B cell (primary cell): Measurements from ENCODE around the gene DZIP1L. TPM values are rescaled to one million over a fixed set of nuclear protein-coding genes. Genes with fewer than 3 reads are reported as not detected.
"Not testable (repeated sequence)": the region's sequence is repeated elsewhere in the genome, so short reads cannot be mapped to it uniquely, and the experiment has no call there.

Source experiments
- ATAC-seq: fragments of 200-7000 bp; cut with Tn5 transposase; one replicate; pipeline ENCODE4 v1.10.0; 2021; ENCODE audit warnings: low read depth, mild to moderate bottlenecking, moderate number of reproducible peaks, moderate library complexity
- CTCF ChIA-PET: fragments of 350-600 bp; sonication (Branson Sonifier 250); formaldehyde crosslinking; loops from one replicate; lab custom pipeline; 2021; ENCODE audit warnings: antibody characterized with exemption, inconsistent platforms; lab: Charles Lee
- POLR2A ChIA-PET: fragments of 350-600 bp; sonication (Branson Sonifier 250); formaldehyde crosslinking; loops from one replicate; lab custom pipeline; 2021; ENCODE audit warnings: antibody characterized with exemption; lab: Charles Lee
- DNase-seq: peaks from one replicate; pipeline ENCODE4 v3.0.0; 2013
- H2AFZ ChIP-seq: 2 replicates; pipeline ENCODE4 v1.6.1; 2012; ENCODE audit warnings: mild to moderate bottlenecking, low read depth, low read length; ENCODE audit not compliant: insufficient read depth, poor library complexity, severe bottlenecking
- H3K27ac ChIP-seq, 2 donors: 1 replicate in 1 of 2; 2 replicates in 1 of 2; pipeline ENCODE4 v1.5.1; 2012 to 2013; ENCODE audit warnings: low read length in 2 of 2, mild to moderate bottlenecking in 2 of 2, moderate library complexity in 1 of 2
- H3K27me3 ChIP-seq, 4 experiments: fragments of 200-600 bp in 1 of 4; sonication (generic) in 1 of 4; replicated peaks in 1 of 4; 1 replicate in 2 of 4; 2 replicates in 2 of 4; pipeline versions ENCODE4 v1.6.1 to v1.7.0; 2013 to 2016; ENCODE audit warnings: low read length in 3 of 4, mild to moderate bottlenecking in 2 of 4, mixed read lengths in 1 of 4, moderate library complexity in 1 of 4; ENCODE audit not compliant: insufficient read depth in 4 of 4, control insufficient read depth in 3 of 4; ENCODE audit errors: control extremely low read depth in 1 of 4
- H3K36me3 ChIP-seq, 2 experiments: replicated peaks in 1 of 2; 1 replicate in 1 of 2; 2 replicates in 1 of 2; pipeline versions ENCODE4 v1.6.1 to v1.7.1; 2013; ENCODE audit warnings: low read length in 1 of 2; ENCODE audit not compliant: insufficient read depth in 2 of 2, control insufficient read depth in 1 of 2; ENCODE audit errors: control extremely low read depth in 1 of 2, extremely low read depth in 1 of 2
- H3K4me1 ChIP-seq, 2 donors: fragments of 200-600 bp in 1 of 2; sonication (generic) in 1 of 2; 1 replicate in 1 of 2; 2 replicates in 1 of 2; pipeline versions ENCODE4 v1.5.1 to v1.6.1; 2013 to 2017; ENCODE audit warnings: low read length in 2 of 2; ENCODE audit not compliant: control insufficient read depth in 2 of 2, insufficient read depth in 2 of 2
- H3K4me2 ChIP-seq: replicated peaks from 2 replicates; pipeline ENCODE3; 2012; ENCODE audit warnings: mild to moderate bottlenecking, low read depth, low read length; ENCODE audit not compliant: poor library complexity, severe bottlenecking
- H3K4me3 ChIP-seq, 5 experiments: fragments of 200-600 bp in 1 of 5; sonication (generic) in 1 of 5; 1 replicate in 3 of 5; 2 replicates in 2 of 5; pipeline versions ENCODE4 v1.5.1 to v1.7.0; 2011 to 2016; ENCODE audit warnings: low read length in 4 of 5, mild to moderate bottlenecking in 4 of 5, low read depth in 2 of 5, control low read depth in 1 of 5, moderate library complexity in 1 of 5; ENCODE audit not compliant: insufficient read depth in 1 of 5; ENCODE audit errors: control extremely low read depth in 1 of 5, extremely low read depth in 1 of 5
- H3K79me2 ChIP-seq: fragments of 200-600 bp; sonication (generic); one replicate; pipeline ENCODE4 v1.6.0; 2016; ENCODE audit warnings: low read length; ENCODE audit not compliant: control insufficient read depth, insufficient read depth
- H3K9ac ChIP-seq: fragments of 200-600 bp; sonication (generic); 2 replicates; pipeline ENCODE4 v1.6.1; 2017; ENCODE audit warnings: mild to moderate bottlenecking, low read length, moderate library complexity
- H3K9me3 ChIP-seq, 3 donors: one replicate each; pipeline versions ENCODE4 v1.6.1 to v1.7.1; 2013; ENCODE audit warnings: low read length in 2 of 3; ENCODE audit not compliant: control insufficient read depth in 2 of 3, insufficient read depth in 1 of 3; ENCODE audit errors: control extremely low read depth in 1 of 3
- H4K20me1 ChIP-seq: 2 replicates; pipeline ENCODE4 v1.6.0; 2012; ENCODE audit warnings: mild to moderate bottlenecking, low read length; ENCODE audit not compliant: insufficient read depth, control insufficient read depth, poor library complexity, severe bottlenecking
- H3K27ac Mint-ChIP-seq: one replicate; pipeline ENCODE4 v1.8.0; 2021; ENCODE audit warnings: mixed read lengths
- H3K27me3 Mint-ChIP-seq: one replicate; pipeline ENCODE4 v1.8.0; 2021; ENCODE audit warnings: mixed read lengths
- H3K4me1 Mint-ChIP-seq: one replicate; pipeline ENCODE4 v1.8.0; 2021; ENCODE audit warnings: mixed read lengths
- H3K4me3 Mint-ChIP-seq: one replicate; pipeline ENCODE4 v1.8.0; 2021; ENCODE audit warnings: mixed read lengths
- H3K9me3 Mint-ChIP-seq: one replicate; pipeline ENCODE4 v1.8.0; 2022; ENCODE audit warnings: mixed read lengths; ENCODE audit not compliant: insufficient read depth
- CTCF ChIP-seq: fragments of 200-600 bp; IDR thresholded peaks from one replicate; pipeline ENCODE4 v1.8.0; 2022; ENCODE audit warnings: antibody characterized with exemption, mild to moderate bottlenecking
- EZH2 ChIP-seq: IDR thresholded peaks from 2 replicates; pipeline ENCODE4 v1.6.1; 2012; ENCODE audit warnings: borderline replicate concordance, low read depth, mild to moderate bottlenecking, moderate library complexity, low read length; ENCODE audit not compliant: insufficient read depth, poor library complexity, severe bottlenecking
- WGBS: methylation state at CpG from one replicate; pipeline ENCODE4 v1.1.5; 2013; ENCODE audit warnings: missing lambda C conversion rate; ENCODE audit not compliant: insufficient coverage; 5-methylcytosine and 5-hydroxymethylcytosine counted together
- intact Hi-C: fragments of 100-400 bp; cut with micrococcal nuclease; formaldehyde crosslinking; loops from one replicate; pipeline ENCODE4 v1.10.0; 2022
- polyA plus RNA-seq: library from polyadenylated mRNA; depleted of rRNA; stranded (reverse); fragments of >200 nt; gene quantifications from 2 replicates; pipeline ENCODE4 v1.2.3, GENCODE V29; 2012
- total RNA-seq, 2 donors: library from RNA; stranded (reverse); fragments of 120-200 nt in 1 of 2; gene quantifications; 1 replicate in 1 of 2; 2 replicates in 1 of 2; pipeline versions ENCODE4 v1.2.3 to v1.2.4, GENCODE V29; 2013 to 2022

The DZIP1L gene
- total and polyA plus RNA-seq, 2 donors (not counting 1 experiment from before 2014, with no cell fraction given) = not detected

GRCh38 chr3:138154534-138154933 lies 39.1 kb upstream of the DZIP1L start:
- intact Hi-C loops = no loop called here
- H3K4me3 ChIP-seq = no peak overlapping the region
- no peak overlapping the region for H3K9ac ChIP-seq
- H3K27ac ChIP-seq = no peak overlapping the region
- Mint-ChIP-seq H3K4me3 (no peak overlapping the region), H3K27ac (no peak overlapping the region), H3K4me1 (no peaks in the 10 kb centered on the region), H3K27me3 (no peaks in the 10 kb centered on the region), H3K9me3 (peaks cover 9% of the 10 kb centered on the region)
- no peaks in the 10 kb centered on the region for H3K79me2 ChIP-seq
- no peaks in the 10 kb centered on the region for H3K27me3 ChIP-seq
- H3K4me1 ChIP-seq = no peaks in the 10 kb centered on the region
- no peaks in the 10 kb centered on the region for H3K36me3 ChIP-seq
- ATAC-seq = no peak
- DNase-seq = no peak
- H2AFZ ChIP-seq = no peak overlapping the region
- POLR2A ChIA-PET = no interaction called here
- TF ChIP-seq CTCF (no peak), EZH2 (no peak)
- no peaks in the 10 kb centered on the region for H4K20me1 ChIP-seq
- H3K9me3 ChIP-seq = peaks cover 2 to 7% (median 2%) of the 10 kb centered on the region in 3 donors
- CTCF ChIA-PET = no interaction called here
- H3K4me2 ChIP-seq = no peak overlapping the region

GRCh38 chr3:138148503-138148902 lies 33.1 kb upstream of the DZIP1L start:
- no peaks in the 10 kb centered on the region for H3K27me3 ChIP-seq
- Mint-ChIP-seq H3K27ac (no peak overlapping the region), H3K4me1 (no peaks in the 10 kb centered on the region), H3K9me3 (peaks cover under 1% of the 10 kb centered on the region), H3K4me3 (no peak overlapping the region), H3K27me3 (no peaks in the 10 kb centered on the region)
- ATAC-seq = no peak
- no peak overlapping the region for H2AFZ ChIP-seq
- no peak overlapping the region for H3K4me2 ChIP-seq
- H4K20me1 ChIP-seq = no peaks in the 10 kb centered on the region
- H3K27ac ChIP-seq = no peak overlapping the region
- H3K9me3 ChIP-seq = peaks cover 0 to 3% (median 0%) of the 10 kb centered on the region in 3 donors
- no peaks in the 10 kb centered on the region for H3K36me3 ChIP-seq
- ChIA-PET POLR2A (no interaction called here), CTCF (no interaction called here)
- WGBS = 80% methylated on average over 3 of the region's 4 CpGs
- H3K79me2 ChIP-seq = no peaks in the 10 kb centered on the region
- H3K4me3 ChIP-seq = no peak overlapping the region
- intact Hi-C loops = no loop called here
- TF ChIP-seq EZH2 (no peak), CTCF (no peak)
- H3K9ac ChIP-seq = no peak overlapping the region
- no peaks in the 10 kb centered on the region for H3K4me1 ChIP-seq
- no peak for DNase-seq

- H2AFZ ChIP-seq, H3K4me2 ChIP-seq, H3K27ac ChIP-seq, H3K4me3 ChIP-seq, H3K9ac ChIP-seq, H3K27ac Mint-ChIP-seq, H3K9me3 ChIP-seq, H3K27me3 ChIP-seq, H3K9me3 Mint-ChIP-seq, H3K4me1 ChIP-seq, ATAC-seq, H3K36me3 ChIP-seq, DNase-seq, intact Hi-C loops, H3K79me2 ChIP-seq, H4K20me1 ChIP-seq, H3K4me3 Mint-ChIP-seq, POLR2A ChIA-PET, H3K4me1 Mint-ChIP-seq: not testable (repeated sequence)
- 100% methylated on average over 3 of the region's 3 CpGs for WGBS
- H3K27me3 Mint-ChIP-seq = peaks cover 22% of the 10 kb centered on the region
- CTCF ChIA-PET = interaction anchor here (0.6 kb wide), 1 partner anchor 1113 kb away, joined by 3 read pairs; no protein-coding TSS in a partner anchor
These were observed 26.8 kb upstream of the DZIP1L start for GRCh38 chr3:138142181-138142580.
